Trophoblast cell (in vitro differentiated cells and primary cell): ENCODE measurements around the gene LRP2.

Experiments used
- DNase-seq, 2 donors: peaks; one replicate each; pipeline ENCODE4 v3.0.0-alpha.2; 2016
- H2AFZ ChIP-seq: 2 replicates; pipeline ENCODE4 v1.6.1; 2013; ENCODE audit warnings: low read length, moderate library complexity, mild to moderate bottlenecking; ENCODE audit not compliant: insufficient read depth, poor library complexity
- H2AK5ac ChIP-seq: 2 replicates; pipeline ENCODE4 v1.6.1; 2013; ENCODE audit warnings: mild to moderate bottlenecking, low read length
- H2BK120ac ChIP-seq: 2 replicates; pipeline ENCODE4 v1.6.1; 2013; ENCODE audit warnings: low read length, mild to moderate bottlenecking, moderate library complexity; ENCODE audit not compliant: insufficient read depth, poor library complexity
- H2BK12ac ChIP-seq: 2 replicates; pipeline ENCODE4 v1.6.1; 2013; ENCODE audit warnings: mild to moderate bottlenecking, low read length, moderate library complexity
- H2BK5ac ChIP-seq: 2 replicates; pipeline ENCODE4 v1.6.1; 2013; ENCODE audit warnings: low read length, low read depth, moderate library complexity, mild to moderate bottlenecking; ENCODE audit not compliant: poor library complexity
- H3K14ac ChIP-seq: 2 replicates; pipeline ENCODE4 v1.6.1; 2013; ENCODE audit warnings: mild to moderate bottlenecking, low read length
- H3K18ac ChIP-seq: 2 replicates; pipeline ENCODE4 v1.6.1; 2013; ENCODE audit warnings: mild to moderate bottlenecking, low read length
- H3K23ac ChIP-seq: 2 replicates; pipeline ENCODE4 v1.6.1; 2013; ENCODE audit warnings: low read length
- H3K27ac ChIP-seq: 2 replicates; pipeline ENCODE4 v1.5.1; 2013; ENCODE audit warnings: low read depth, mild to moderate bottlenecking, inconsistent platforms, low read length, moderate library complexity
- H3K27me3 ChIP-seq: 2 replicates; pipeline ENCODE4 v1.6.1; 2013; ENCODE audit warnings: inconsistent platforms, mild to moderate bottlenecking, low read length, moderate library complexity; ENCODE audit not compliant: insufficient read depth
- H3K36me3 ChIP-seq, 2 experiments: 1 replicate in 1 of 2; 2 replicates in 1 of 2; pipeline ENCODE4 v1.6.1; 2013; ENCODE audit warnings: low read length in 2 of 2, mild to moderate bottlenecking in 2 of 2, moderate library complexity in 1 of 2; ENCODE audit not compliant: insufficient read depth in 2 of 2, control insufficient read depth in 1 of 2
- H3K4ac ChIP-seq: 2 replicates; pipeline ENCODE4 v1.6.1; 2013; ENCODE audit warnings: low read depth, mild to moderate bottlenecking, low read length, moderate library complexity
- H3K4me1 ChIP-seq, 2 experiments: 1 replicate in 1 of 2; 2 replicates in 1 of 2; pipeline ENCODE4 v1.6.1; 2013; ENCODE audit warnings: low read length in 2 of 2, mild to moderate bottlenecking in 2 of 2, moderate library complexity in 1 of 2; ENCODE audit not compliant: insufficient read depth in 2 of 2, control insufficient read depth in 1 of 2
- H3K4me2 ChIP-seq: 2 replicates; pipeline ENCODE4 v1.6.1; 2013; ENCODE audit warnings: inconsistent platforms, mild to moderate bottlenecking, low read length, moderate library complexity
- H3K4me3 ChIP-seq: 2 replicates; pipeline ENCODE4 v1.5.1; 2013; ENCODE audit warnings: mild to moderate bottlenecking, low read depth, low read length, inconsistent platforms
- H3K79me1 ChIP-seq: one replicate; pipeline ENCODE4 v1.6.1; 2013; ENCODE audit warnings: low read length
- H3K79me2 ChIP-seq: 2 replicates; pipeline ENCODE4 v1.6.1; 2013; ENCODE audit warnings: low read length, mild to moderate bottlenecking; ENCODE audit not compliant: control insufficient read depth, insufficient read depth, poor library complexity
- H3K9ac ChIP-seq: 2 replicates; pipeline ENCODE4 v1.6.1; 2013; ENCODE audit warnings: mild to moderate bottlenecking, low read length
- H3K9me3 ChIP-seq: 2 replicates; pipeline ENCODE4 v1.6.1; 2013; ENCODE audit warnings: low read depth, mild to moderate bottlenecking, control low read depth, inconsistent platforms, low read length; ENCODE audit not compliant: insufficient read depth
- H4K12ac ChIP-seq: 2 replicates; pipeline ENCODE4 v1.6.1; 2013; ENCODE audit warnings: low read depth, mild to moderate bottlenecking, low read length, moderate library complexity
- H4K8ac ChIP-seq: 2 replicates; pipeline ENCODE4 v1.6.1; 2013; ENCODE audit warnings: low read depth, mild to moderate bottlenecking, low read length, moderate library complexity
- H4K91ac ChIP-seq: one replicate; pipeline ENCODE4 v1.6.1; 2013; ENCODE audit warnings: low read depth, mild to moderate bottlenecking, low read length, moderate library complexity
- WGBS: extraction: QIAGEN DNeasy Blood & Tissue Kit; methylation state at CpG from one replicate; pipeline ENCODE4 v1.1.7; 2013; ENCODE audit warnings: missing lambda C conversion rate; ENCODE audit not compliant: insufficient read length, insufficient coverage; ENCODE audit errors: extremely low coverage; 5-methylcytosine and 5-hydroxymethylcytosine counted together

Gene LRP2

DNA sequence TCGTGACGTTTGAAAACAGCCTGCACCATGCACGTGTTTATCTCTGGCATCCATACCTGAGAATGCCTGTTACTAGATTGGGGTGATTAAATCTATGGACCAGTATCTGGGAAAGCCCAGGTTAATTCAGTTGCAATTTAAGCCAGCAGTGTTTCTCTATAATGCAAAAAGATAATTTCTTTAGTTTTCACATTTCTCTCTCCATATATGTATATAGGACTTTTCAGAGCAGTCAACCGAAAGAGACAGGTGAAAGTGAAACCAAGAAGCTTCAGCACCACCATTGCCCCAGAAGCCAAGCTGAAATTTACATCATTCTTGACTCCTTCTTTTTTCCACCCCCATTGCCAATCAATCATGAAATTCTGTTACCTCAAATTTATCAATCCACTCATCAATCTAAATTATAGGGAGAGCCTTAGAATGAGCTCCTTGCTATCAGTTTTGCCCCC is 2.7 kb upstream of the LRP2 start:
- Histone ChIP-seq H3K4me3 (no peak overlapping the region), H3K27ac (no peak overlapping the region), H3K36me3 (no peaks in the 10 kb centered on the region), H3K4me1 (peaks cover 19 to 24% of the 10 kb centered on the region in 2 experiments), H4K91ac (no peak overlapping the region), H3K79me2 (no peaks in the 10 kb centered on the region), H2BK120ac (no peak overlapping the region), H3K27me3 (peaks cover 21% of the 10 kb centered on the region), H3K4me2 (peak overlapping the region; percentile 93), H2BK12ac (no peak overlapping the region), H3K79me1 (peaks cover 3% of the 10 kb centered on the region), H3K4ac (no peak overlapping the region), H3K9ac (no peak overlapping the region), H2BK5ac (no peak overlapping the region), H4K12ac (no peak overlapping the region), H3K18ac (no peak overlapping the region), H2AFZ (no peak overlapping the region), H3K9me3 (peaks cover 2% of the 10 kb centered on the region), H2AK5ac (no peak overlapping the region), H4K8ac (no peak overlapping the region), H3K14ac (no peak overlapping the region), H3K23ac (no peak overlapping the region)
- DNase-seq, result no peak
- no CpG with 5 or more reads among the region's 4 CpGs for WGBS

DNA sequence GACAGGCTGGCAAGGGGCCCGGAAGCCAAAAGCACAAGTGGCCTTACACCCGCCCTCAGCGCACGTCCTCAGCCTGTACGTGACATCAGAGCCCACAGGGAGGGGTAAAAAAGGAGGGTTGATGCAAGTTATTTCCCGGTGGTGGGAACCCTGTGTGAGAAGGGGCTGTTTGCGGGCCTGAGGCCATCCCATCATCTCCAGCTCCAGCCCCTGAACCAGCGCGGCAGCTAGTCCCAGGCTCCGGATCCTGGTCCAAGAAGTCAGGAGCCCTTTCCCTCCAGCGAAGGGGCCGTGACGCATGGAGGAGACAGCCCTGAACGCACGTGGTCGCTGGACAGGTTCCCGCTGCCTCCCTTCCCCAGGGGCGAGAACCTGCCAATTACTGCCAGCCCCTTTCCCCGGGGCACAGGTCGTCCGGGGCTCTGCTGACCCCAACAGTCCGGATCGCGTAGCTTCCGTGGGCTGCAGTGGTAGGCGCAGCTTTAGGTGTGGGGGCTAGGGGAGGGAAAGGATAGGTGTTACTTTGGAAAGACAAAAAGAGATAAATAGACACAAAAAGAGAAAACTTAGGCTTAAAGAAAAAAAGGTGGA is 1.3 kb upstream of the LRP2 start:
- Histone ChIP-seq H3K79me1 (peaks cover 3% of the 10 kb centered on the region), H3K4ac (no peak overlapping the region), H3K4me3 (peak overlapping the region; percentile 25), H3K18ac (no peak overlapping the region), H3K4me1 (peaks cover 19 to 24% of the 10 kb centered on the region in 2 experiments), H3K36me3 (no peaks in the 10 kb centered on the region), H3K27me3 (peaks cover 21% of the 10 kb centered on the region), H3K27ac (no peak overlapping the region), H2BK12ac (no peak overlapping the region), H2BK5ac (no peak overlapping the region), H3K9me3 (peaks cover 2% of the 10 kb centered on the region), H4K8ac (no peak overlapping the region), H3K14ac (no peak overlapping the region), H2AFZ (peak overlapping the region; percentile 60), H3K9ac (no peak overlapping the region), H3K79me2 (no peaks in the 10 kb centered on the region), H2AK5ac (no peak overlapping the region), H3K4me2 (peak overlapping the region; percentile 93), H4K12ac (no peak overlapping the region), H4K91ac (no peak overlapping the region), H2BK120ac (peak overlapping the region; percentile 20), H3K23ac (no peak overlapping the region)
- peak; percentile 39 to 45 for DNase-seq
- WGBS, result no CpG with 5 or more reads among the region's 26 CpGs

DNA sequence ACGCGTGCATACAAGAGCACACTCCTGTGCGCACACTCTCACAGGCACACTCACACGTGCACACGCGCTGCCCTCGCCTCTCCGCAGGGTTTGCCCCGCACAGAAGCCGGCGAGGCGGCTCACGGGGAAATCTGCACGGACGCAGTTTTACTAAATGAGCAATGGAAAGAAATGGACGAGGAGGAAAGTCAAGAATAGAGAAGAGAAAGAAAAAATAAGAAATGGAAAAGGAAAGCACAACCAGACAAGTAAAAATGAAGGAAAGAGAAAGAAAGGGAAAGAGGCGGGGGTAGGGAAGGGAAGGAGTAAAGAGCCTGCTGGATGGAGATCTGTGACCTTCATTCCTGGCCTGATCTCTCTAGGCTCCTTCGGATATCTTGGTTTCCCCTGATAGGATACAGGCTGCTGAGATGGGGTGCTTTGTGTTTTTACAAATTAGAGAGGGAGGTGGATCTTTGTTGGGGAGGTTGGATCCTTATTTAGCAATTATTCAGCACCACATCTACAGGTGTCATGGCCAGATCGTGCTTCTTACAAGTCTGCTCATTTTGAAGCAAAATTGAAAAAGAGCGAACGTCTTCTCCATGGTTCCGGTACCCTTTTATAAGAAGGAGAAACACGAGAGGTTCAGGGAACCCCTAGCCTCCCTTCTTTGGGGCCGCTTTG is 693 bp upstream of the LRP2 start:
- Histone ChIP-seq H4K91ac (no peak overlapping the region), H4K8ac (peak overlapping the region; percentile 9), H3K27me3 (peaks cover 21% of the 10 kb centered on the region), H3K14ac (no peak overlapping the region), H3K4me1 (peaks cover 19 to 24% of the 10 kb centered on the region in 2 experiments), H2BK12ac (no peak overlapping the region), H3K4me3 (peak overlapping the region; percentile 69), H3K79me2 (no peaks in the 10 kb centered on the region), H2BK5ac (no peak overlapping the region), H3K18ac (peak overlapping the region; percentile 3), H3K4ac (no peak overlapping the region), H3K4me2 (peak overlapping the region; percentile 93), H3K23ac (peak overlapping the region; percentile 82), H2AK5ac (no peak overlapping the region), H3K36me3 (no peaks in the 10 kb centered on the region), H3K79me1 (peaks cover 3% of the 10 kb centered on the region), H2BK120ac (no peak overlapping the region), H2AFZ (peak overlapping the region; percentile 60), H3K9ac (no peak overlapping the region), H4K12ac (no peak overlapping the region), H3K27ac (no peak overlapping the region), H3K9me3 (peaks cover 2% of the 10 kb centered on the region)
- no peak for DNase-seq
- WGBS, result no CpG with 5 or more reads among the region's 24 CpGs

DNA sequence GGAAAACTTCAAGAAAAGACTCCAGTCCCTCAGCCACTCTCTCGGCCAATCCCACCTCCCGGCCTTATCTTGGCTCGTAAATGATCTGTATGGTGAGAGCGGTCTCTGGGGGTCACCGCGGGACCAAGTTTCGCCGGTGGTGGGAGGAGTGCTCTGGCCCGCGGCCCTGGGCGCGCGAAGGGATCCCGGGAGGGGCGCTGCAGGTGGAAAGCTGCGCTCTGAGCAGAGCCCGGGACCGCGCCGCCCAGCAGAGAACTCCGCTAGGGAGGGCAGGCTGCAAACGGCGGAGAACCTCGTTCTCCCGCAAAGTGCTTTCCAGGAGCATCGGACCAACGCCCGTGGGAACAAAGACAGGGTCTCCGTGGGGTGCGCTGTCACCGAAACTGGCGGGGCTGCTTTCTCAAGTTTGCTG is 622 bp downstream of the LRP2 start:
- Histone ChIP-seq H3K9ac (no peak overlapping the region), H3K4me2 (peak overlapping the region; percentile 93), H2AK5ac (no peak overlapping the region), H3K79me1 (peaks cover 5% of the 10 kb centered on the region), H3K4ac (no peak overlapping the region), H2BK12ac (no peak overlapping the region), H3K23ac (no peak overlapping the region), H2AFZ (peak overlapping the region; percentile 52), H2BK5ac (no peak overlapping the region), H3K79me2 (no peaks in the 10 kb centered on the region), H4K12ac (no peak overlapping the region), H4K8ac (no peak overlapping the region), H3K4me1 (peaks cover 21 to 26% of the 10 kb centered on the region in 2 experiments), H2BK120ac (no peak overlapping the region), H3K27me3 (peaks cover 21% of the 10 kb centered on the region), H3K4me3 (peak overlapping the region; percentile 69), H3K14ac (peak overlapping the region; percentile 35), H4K91ac (no peak overlapping the region), H3K18ac (peak overlapping the region; percentile 19), H3K36me3 (no peaks in the 10 kb centered on the region), H3K27ac (no peak overlapping the region), H3K9me3 (peaks cover 2% of the 10 kb centered on the region)
- DNase-seq, result peak in 1 of 2 donors; percentile 4
- no CpG with 5 or more reads among the region's 32 CpGs for WGBS
